ENCODE measurements around the gene SCN4A. TPM values are rescaled to one million over a fixed set of nuclear protein-coding genes. Genes with fewer than 3 reads are reported as not detected.

SCN4A gene
- total RNA-seq, 2 experiments from 2014 or later, result 0.02 TPM; not detected in 1

- Mint-ChIP-seq H3K27me3 (peaks cover 20% of the 10 kb centered on the region), H3K4me3 (no peak overlapping the region), H3K27ac (no peak overlapping the region), H3K36me3 (no peaks in the 10 kb centered on the region), H3K4me1 (peaks cover 19% of the 10 kb centered on the region), H3K9me3 (ENCODE audit: low read depth) (no peaks in the 10 kb centered on the region)
- ATAC-seq (no peak), DNase-seq (no peak)
- CTCF ChIA-PET, result interaction anchor here (1.7 kb wide), 1 partner anchor 49 kb away, joined by 3 read pairs; no protein-coding TSS in a partner anchor
Observed at GRCh38 chr17:63941751-63942150, 31.0 kb downstream of the SCN4A start.

- no peaks in the 10 kb centered on the region for H3K36me3 Mint-ChIP-seq
- H3K27me3 Mint-ChIP-seq, result peaks cover 24% of the 10 kb centered on the region
- no peak overlapping the region for H3K4me3 Mint-ChIP-seq
- H3K27ac Mint-ChIP-seq, result no peak overlapping the region
- peaks cover 13% of the 10 kb centered on the region for H3K4me1 Mint-ChIP-seq
- DNase-seq (no peak), ATAC-seq (no peak)
- H3K9me3 Mint-ChIP-seq (ENCODE audit: low read depth), result no peaks in the 10 kb centered on the region
- CTCF ChIA-PET, result interaction anchor here (1.7 kb wide), 1 partner anchor 50 kb away, joined by 3 read pairs; no protein-coding TSS in a partner anchor
Observed at GRCh38 chr17:63941162-63941561, 31.6 kb downstream of the SCN4A start.

DNA sequence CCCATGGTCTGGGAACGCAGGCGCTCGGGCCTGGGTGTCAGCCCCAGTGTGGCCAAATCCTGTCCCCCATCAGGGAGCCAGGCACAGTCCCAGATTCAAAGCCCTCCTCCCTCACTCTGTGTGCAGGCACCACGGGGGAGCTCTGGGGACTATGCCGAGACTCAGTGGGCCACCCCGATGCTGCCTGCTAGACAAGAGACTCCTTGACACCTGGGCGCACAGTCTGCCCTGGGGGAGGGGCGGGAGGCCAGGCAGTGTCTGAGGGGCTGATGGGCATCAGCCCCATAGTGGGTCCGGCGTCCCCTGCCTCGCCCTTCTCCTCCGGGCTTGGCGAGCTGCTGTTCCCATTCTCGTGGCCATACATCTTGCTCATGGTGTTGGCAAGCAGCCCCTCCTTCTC lies 32.1 kb downstream of the SCN4A start:
- peaks cover 26% of the 10 kb centered on the region for H3K27me3 Mint-ChIP-seq
- H3K9me3 Mint-ChIP-seq (ENCODE audit: low read depth), result no peaks in the 10 kb centered on the region
- H3K4me1 Mint-ChIP-seq, result peaks cover 7% of the 10 kb centered on the region
- ATAC-seq (no peak), DNase-seq (no peak)
- CTCF ChIA-PET, result interaction anchor here (1.1 to 1.7 kb wide), 3 partner anchors 10 to 193 kb away, joined by 3 to 4 read pairs (median 3); no protein-coding TSS in a partner anchor
- no peaks in the 10 kb centered on the region for H3K36me3 Mint-ChIP-seq
- H3K4me3 Mint-ChIP-seq, result no peak overlapping the region
- H3K27ac Mint-ChIP-seq, result no peak overlapping the region

GRCh38 chr17:63939884-63940283 lies 32.8 kb downstream of the SCN4A start:
- DNase-seq, result no peak
- H3K4me1 Mint-ChIP-seq, result peaks cover 4% of the 10 kb centered on the region
- CTCF ChIA-PET, result interaction anchor here (1.1 to 1.7 kb wide), 4 partner anchors 11 to 194 kb away, joined by 3 to 5 read pairs (median 4); no protein-coding TSS in a partner anchor
- H3K27ac Mint-ChIP-seq, result no peak overlapping the region
- H3K36me3 Mint-ChIP-seq, result no peaks in the 10 kb centered on the region
- H3K9me3 Mint-ChIP-seq (ENCODE audit: low read depth), result no peaks in the 10 kb centered on the region
- no peak overlapping the region for H3K4me3 Mint-ChIP-seq
- H3K27me3 Mint-ChIP-seq, result peaks cover 27% of the 10 kb centered on the region
- ATAC-seq, result no peak

DNA sequence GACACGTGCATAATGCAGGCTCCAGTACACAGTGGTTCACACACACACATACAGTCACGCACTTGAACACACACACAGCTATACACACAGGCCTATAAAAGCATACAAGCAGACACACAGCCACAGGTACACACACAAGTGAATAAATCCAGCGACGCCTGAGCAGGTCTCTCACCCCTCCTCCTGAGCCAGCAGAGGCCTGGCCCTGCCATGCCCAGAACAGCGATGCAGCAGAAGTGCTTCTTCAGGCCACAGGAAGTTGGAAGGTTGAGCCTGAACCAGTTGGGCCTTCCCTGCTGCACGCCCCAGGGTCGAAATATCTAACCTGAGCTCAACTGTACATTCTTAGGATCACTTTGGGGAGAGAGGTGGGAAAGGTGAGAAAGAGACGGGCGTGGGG lies 33.3 kb downstream of the SCN4A start:
- H3K9me3 Mint-ChIP-seq (ENCODE audit: low read depth), result no peaks in the 10 kb centered on the region

GRCh38 chr17:63937920-63938319 lies 34.8 kb downstream of the SCN4A start:
- DNase-seq (no peak), ATAC-seq (no peak)
- H3K27me3 Mint-ChIP-seq, result peaks cover 19% of the 10 kb centered on the region
- H3K4me3 Mint-ChIP-seq, result no peak overlapping the region
- peaks cover 5% of the 10 kb centered on the region for H3K4me1 Mint-ChIP-seq
- H3K27ac Mint-ChIP-seq, result no peak overlapping the region
- no peaks in the 10 kb centered on the region for H3K36me3 Mint-ChIP-seq
- CTCF ChIA-PET, result interaction anchor here (1.4 to 3.7 kb wide), 3 partner anchors 8 to 196 kb away, joined by 7 to 10 read pairs (median 7); no protein-coding TSS in a partner anchor
- H3K9me3 Mint-ChIP-seq (ENCODE audit: low read depth), result no peaks in the 10 kb centered on the region

More for the DNA sequence above, 33.3 kb downstream of the SCN4A start:
- no peaks in the 10 kb centered on the region for H3K36me3 Mint-ChIP-seq
- H3K4me1 Mint-ChIP-seq, result peaks cover 4% of the 10 kb centered on the region
- no peak for DNase-seq
- H3K27ac Mint-ChIP-seq, result no peak overlapping the region
- CTCF ChIA-PET, result interaction anchor here (1.1 to 1.7 kb wide), 3 partner anchors 11 to 194 kb away, joined by 3 to 5 read pairs (median 4); no protein-coding TSS in a partner anchor
- ATAC-seq, result no peak
- no peak overlapping the region for H3K4me3 Mint-ChIP-seq
- peaks cover 23% of the 10 kb centered on the region for H3K27me3 Mint-ChIP-seq

- no peaks in the 10 kb centered on the region for H3K36me3 Mint-ChIP-seq
- H3K4me3 Mint-ChIP-seq, result no peak overlapping the region
- no peak for DNase-seq
- CTCF ChIA-PET, result interaction anchor here (1.2 to 3.7 kb wide), 5 partner anchors 9 to 196 kb away, joined by 3 to 10 read pairs (median 7); no protein-coding TSS in a partner anchor
- ATAC-seq, result no peak
- H3K27ac Mint-ChIP-seq, result no peak overlapping the region
- H3K27me3 Mint-ChIP-seq, result peaks cover 15% of the 10 kb centered on the region
- H3K4me1 Mint-ChIP-seq, result peaks cover 10% of the 10 kb centered on the region
- no peaks in the 10 kb centered on the region for H3K9me3 Mint-ChIP-seq (ENCODE audit: low read depth)
Observed at GRCh38 chr17:63937319-63937718, 35.4 kb downstream of the SCN4A start.

GRCh38 chr17:63934183-63935112 lies 38.3 kb downstream of the SCN4A start:
- Mint-ChIP-seq H3K9me3 (ENCODE audit: low read depth) (no peaks in the 10 kb centered on the region), H3K4me1 (peaks cover 24% of the 10 kb centered on the region), H3K4me3 (no peak overlapping the region), H3K27me3 (peaks cover 12% of the 10 kb centered on the region), H3K36me3 (no peaks in the 10 kb centered on the region), H3K27ac (no peak overlapping the region)
- ATAC-seq (no peak), DNase-seq (no peak)
- CTCF ChIA-PET, result interaction anchor here (0.6 to 3.7 kb wide), 7 partner anchors 12 to 199 kb away, joined by 3 to 25 read pairs (median 4); no protein-coding TSS in a partner anchor

- H3K36me3 Mint-ChIP-seq, result no peaks in the 10 kb centered on the region
- peaks cover 20% of the 10 kb centered on the region for H3K4me1 Mint-ChIP-seq
- H3K27ac Mint-ChIP-seq, result no peak overlapping the region
- no peak overlapping the region for H3K4me3 Mint-ChIP-seq
- ATAC-seq (no peak), DNase-seq (no peak)
- CTCF ChIA-PET, result interaction anchor here (0.6 to 3.6 kb wide), 8 partner anchors 13 to 95 kb away, joined by 3 to 33 read pairs (median 10); no protein-coding TSS in a partner anchor
- no peaks in the 10 kb centered on the region for H3K9me3 Mint-ChIP-seq (ENCODE audit: low read depth)
- peaks cover 12% of the 10 kb centered on the region for H3K27me3 Mint-ChIP-seq
Observed at GRCh38 chr17:63933598-63933997, 39.1 kb downstream of the SCN4A start.

DNA sequence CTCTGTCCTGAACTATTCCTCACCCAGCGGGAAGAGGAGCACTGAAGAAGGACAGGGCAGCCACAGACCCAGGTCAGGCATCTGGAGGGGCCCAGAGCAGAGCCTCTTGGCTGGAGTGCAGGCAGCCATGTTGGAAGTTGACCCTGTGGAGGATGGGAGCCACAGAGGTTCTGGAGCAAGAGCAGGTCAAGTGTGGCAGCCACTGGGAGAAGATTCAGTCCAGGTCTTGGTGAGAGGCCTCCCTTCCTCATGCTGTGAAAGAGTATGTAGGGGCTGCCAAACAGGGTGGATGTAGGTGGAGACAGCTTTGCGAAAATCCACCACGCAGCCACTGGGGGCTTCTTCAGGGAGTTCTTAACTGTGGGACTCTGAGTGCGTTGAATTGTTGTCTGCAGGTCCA lies 40.0 kb downstream of the SCN4A start:
- Mint-ChIP-seq H3K9me3 (ENCODE audit: low read depth) (no peaks in the 10 kb centered on the region), H3K4me1 (peaks cover 20% of the 10 kb centered on the region), H3K36me3 (no peaks in the 10 kb centered on the region), H3K27me3 (peaks cover 12% of the 10 kb centered on the region), H3K4me3 (peak overlapping the region; percentile 11), H3K27ac (peak overlapping the region; percentile 15)
- DNase-seq (no peak), ATAC-seq (no peak)
- CTCF ChIA-PET, result interaction anchor here (0.7 to 3.6 kb wide), 8 partner anchors 13 to 96 kb away, joined by 3 to 33 read pairs (median 8); no protein-coding TSS in a partner anchor

- ATAC-seq (peak; percentile 63), DNase-seq (peak; percentile 51)
- no peaks in the 10 kb centered on the region for H3K9me3 Mint-ChIP-seq (ENCODE audit: low read depth)
- peaks cover 20% of the 10 kb centered on the region for H3K4me1 Mint-ChIP-seq
- CTCF ChIA-PET, result interaction anchor here (0.6 to 3.6 kb wide), 14 partner anchors 12 to 202 kb away, joined by 3 to 33 read pairs (median 8); partner anchors contain the start of gene ICAM2
- peaks cover 12% of the 10 kb centered on the region for H3K27me3 Mint-ChIP-seq
- no peaks in the 10 kb centered on the region for H3K36me3 Mint-ChIP-seq
- H3K4me3 Mint-ChIP-seq, result peak within 1 kb of the TSS; percentile 81
- peak within 1 kb of the TSS; percentile 86 for H3K27ac Mint-ChIP-seq
Observed at GRCh38 chr17:63931981-63932561, 40.6 kb downstream of the SCN4A start, which contains the start of gene CD79B. CD79B (minus strand) TSS chr17:63932331; CDS start chr17:63932261, 70 bp downstream.

- Mint-ChIP-seq H3K4me3 (peak overlapping the region; percentile 81), H3K9me3 (ENCODE audit: low read depth) (no peaks in the 10 kb centered on the region), H3K4me1 (peaks cover 20% of the 10 kb centered on the region), H3K36me3 (no peaks in the 10 kb centered on the region), H3K27ac (peak overlapping the region; percentile 86), H3K27me3 (peaks cover 7% of the 10 kb centered on the region)
- DNase-seq, result peak; percentile 82
- peak; percentile 88 for ATAC-seq
- CTCF ChIA-PET, result interaction anchor here (0.6 to 3.6 kb wide), 13 partner anchors 11 to 203 kb away, joined by 3 to 33 read pairs (median 9); partner anchors contain the start of gene ICAM2
Observed at GRCh38 chr17:63930951-63931575, 41.7 kb downstream of the SCN4A start.
